ENCODE measurements around the gene WDR54. TPM values are rescaled to one million over a fixed set of nuclear protein-coding genes. Genes with fewer than 3 reads are reported as not detected.

WDR54 gene
- total RNA-seq, 1 experiment from 2014 or later: 27.7 TPM

DNA sequence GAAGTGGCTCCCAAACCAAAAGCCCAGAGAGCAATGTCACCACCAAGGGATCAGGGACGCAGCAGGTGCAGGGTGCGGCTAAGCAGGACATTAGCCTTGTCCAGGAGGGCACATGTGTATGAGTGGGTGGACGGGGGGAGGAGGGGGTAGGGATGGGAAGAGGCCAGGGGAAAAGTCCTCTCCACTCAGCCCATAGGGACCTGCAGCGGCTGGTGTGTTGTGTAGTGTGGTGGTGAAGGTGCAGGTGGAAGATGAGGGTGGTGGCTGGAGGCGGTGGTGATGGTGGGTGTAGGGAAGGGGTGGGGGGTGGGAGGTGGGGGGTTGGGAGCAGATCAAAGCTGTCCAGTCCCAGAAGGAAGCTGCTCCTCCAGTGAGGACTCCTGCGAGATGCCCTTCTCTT, 3.8 kb upstream of the WDR54 start:
- ChIA-PET POLR2A (no interaction called here), CTCF (no interaction called here)
- Histone ChIP-seq H3K36me3 (ENCODE audit: control insufficient read depth, insufficient read depth, low read length) (no peaks in the 10 kb centered on the region; the same call in 1 of the 2 replicates), H3K9me3 (ENCODE audit: control insufficient read depth, insufficient read depth, low read depth, low read length) (no peaks in the 10 kb centered on the region), H3K27me3 (ENCODE audit: control insufficient read depth, insufficient read depth, low read length) (no peaks in the 10 kb centered on the region), H3K4me3 (ENCODE audit: low read depth in 2 of 2, low read length in 2 of 2) (no peak overlapping the region), H3K4me1 (ENCODE audit: control insufficient read depth, insufficient read depth, low read length) (peaks cover 4% of the 10 kb centered on the region; the same call in 1 of the 2 replicates), H3K27ac (ENCODE audit: low read length) (no peak overlapping the region)
- no TSS peak for BruUV-seq (replicated peaks)
- intact Hi-C loops (cut with micrococcal nuclease; ENCODE audit: unreplicated experiment): no loop called here
- ATAC-seq (no peak), DNase-seq (ENCODE audit: low read depth, low spot score) (no peak)
- TF ChIP-seq POLR2AphosphoS5 (IDR thresholded peaks at IDR 0.05; ENCODE audit: low read depth, low read length) (no peak), TCF7L2 (IDR thresholded peaks at IDR 0.05; ENCODE audit: low read depth, low read length) (no peak), REST (IDR thresholded peaks at IDR 0.05; ENCODE audit: insufficient read depth in 1 of 2, low read depth in 2 of 2, low read length in 1 of 2) (no peak)
- TF ChIP-seq, protein P1, sequence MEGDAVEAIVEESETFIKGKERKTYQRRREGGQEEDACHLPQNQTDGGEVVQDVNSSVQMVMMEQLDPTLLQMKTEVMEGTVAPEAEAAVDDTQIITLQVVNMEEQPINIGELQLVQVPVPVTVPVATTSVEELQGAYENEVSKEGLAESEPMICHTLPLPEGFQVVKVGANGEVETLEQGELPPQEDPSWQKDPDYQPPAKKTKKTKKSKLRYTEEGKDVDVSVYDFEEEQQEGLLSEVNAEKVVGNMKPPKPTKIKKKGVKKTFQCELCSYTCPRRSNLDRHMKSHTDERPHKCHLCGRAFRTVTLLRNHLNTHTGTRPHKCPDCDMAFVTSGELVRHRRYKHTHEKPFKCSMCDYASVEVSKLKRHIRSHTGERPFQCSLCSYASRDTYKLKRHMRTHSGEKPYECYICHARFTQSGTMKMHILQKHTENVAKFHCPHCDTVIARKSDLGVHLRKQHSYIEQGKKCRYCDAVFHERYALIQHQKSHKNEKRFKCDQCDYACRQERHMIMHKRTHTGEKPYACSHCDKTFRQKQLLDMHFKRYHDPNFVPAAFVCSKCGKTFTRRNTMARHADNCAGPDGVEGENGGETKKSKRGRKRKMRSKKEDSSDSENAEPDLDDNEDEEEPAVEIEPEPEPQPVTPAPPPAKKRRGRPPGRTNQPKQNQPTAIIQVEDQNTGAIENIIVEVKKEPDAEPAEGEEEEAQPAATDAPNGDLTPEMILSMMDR (IDR thresholded peaks at IDR 0.05): no peak
- in situ Hi-C loops (cut with HindIII; ENCODE audit: low pct_unique_long_range_greater_than_20kb, low sequenced_read_pairs): no loop called here

GRCh38 chr2:74418312-74418711, 3.2 kb upstream of the WDR54 start:
- Histone ChIP-seq H3K4me3 (ENCODE audit: low read depth in 2 of 2, low read length in 2 of 2) (no peak overlapping the region), H3K9me3 (ENCODE audit: control insufficient read depth, insufficient read depth, low read depth, low read length) (no peaks in the 10 kb centered on the region), H3K27me3 (ENCODE audit: control insufficient read depth, insufficient read depth, low read length) (no peaks in the 10 kb centered on the region), H3K4me1 (ENCODE audit: control insufficient read depth, insufficient read depth, low read length) (peaks cover 4% of the 10 kb centered on the region; the same call in 1 of the 2 replicates), H3K36me3 (ENCODE audit: control insufficient read depth, insufficient read depth, low read length) (no peaks in the 10 kb centered on the region; the same call in 1 of the 2 replicates), H3K27ac (ENCODE audit: low read length) (no peak overlapping the region)
- intact Hi-C loops (cut with micrococcal nuclease; ENCODE audit: unreplicated experiment): no loop called here
- ChIA-PET POLR2A (interaction anchor here (0.6 kb wide), 1 partner anchor 677 kb away, joined by 3 read pairs; no protein-coding TSS in a partner anchor), CTCF (interaction anchor here (0.6 kb wide), 1 partner anchor 24 kb away, joined by 3 read pairs; no protein-coding TSS in a partner anchor)
- TF ChIP-seq TCF7L2 (IDR thresholded peaks at IDR 0.05; ENCODE audit: low read depth, low read length) (no peak), SIN3A (IDR thresholded peaks at IDR 0.05; ENCODE audit: borderline replicate concordance, insufficient read depth, low read depth, low read length) (no peak), POLR2AphosphoS5 (IDR thresholded peaks at IDR 0.05; ENCODE audit: low read depth, low read length) (no peak), REST (IDR thresholded peaks at IDR 0.05; ENCODE audit: insufficient read depth in 1 of 2, low read depth in 2 of 2, low read length in 1 of 2) (no peak)
- TF ChIP-seq, protein P1 (IDR thresholded peaks at IDR 0.05): no peak
- DNase-seq (ENCODE audit: low read depth, low spot score) (no peak), ATAC-seq (no peak)
- no TSS peak for BruUV-seq (replicated peaks)
- in situ Hi-C loops (cut with HindIII; ENCODE audit: low pct_unique_long_range_greater_than_20kb, low sequenced_read_pairs): no loop called here
